Measurements from ENCODE around the gene PLEKHJ1. TPM values are rescaled to one million over a fixed set of nuclear protein-coding genes. Genes with fewer than 3 reads are reported as not detected.

PLEKHJ1 gene
- total and polyA plus RNA-seq, 2 experiments from 2014 or later = 255 to 342 TPM

GRCh38 chr19:2188708-2189385 is 47.3 kb downstream of the PLEKHJ1 start:
- H3K4me1 ChIP-seq (ENCODE audit: low read depth) = peaks cover 56% of the 10 kb centered on the region
- H3K4me3 ChIP-seq = no peak overlapping the region
- no peak for DNase-seq (ENCODE audit: low read depth in 1 of 2, low spot score in 1 of 2)
- no peaks in the 10 kb centered on the region for H3K27me3 ChIP-seq
- no peaks in the 10 kb centered on the region for H3K9me3 ChIP-seq (ENCODE audit: low read depth)
- H3K36me3 ChIP-seq = peaks cover 2% of the 10 kb centered on the region
- TF ChIP-seq, protein P1, sequence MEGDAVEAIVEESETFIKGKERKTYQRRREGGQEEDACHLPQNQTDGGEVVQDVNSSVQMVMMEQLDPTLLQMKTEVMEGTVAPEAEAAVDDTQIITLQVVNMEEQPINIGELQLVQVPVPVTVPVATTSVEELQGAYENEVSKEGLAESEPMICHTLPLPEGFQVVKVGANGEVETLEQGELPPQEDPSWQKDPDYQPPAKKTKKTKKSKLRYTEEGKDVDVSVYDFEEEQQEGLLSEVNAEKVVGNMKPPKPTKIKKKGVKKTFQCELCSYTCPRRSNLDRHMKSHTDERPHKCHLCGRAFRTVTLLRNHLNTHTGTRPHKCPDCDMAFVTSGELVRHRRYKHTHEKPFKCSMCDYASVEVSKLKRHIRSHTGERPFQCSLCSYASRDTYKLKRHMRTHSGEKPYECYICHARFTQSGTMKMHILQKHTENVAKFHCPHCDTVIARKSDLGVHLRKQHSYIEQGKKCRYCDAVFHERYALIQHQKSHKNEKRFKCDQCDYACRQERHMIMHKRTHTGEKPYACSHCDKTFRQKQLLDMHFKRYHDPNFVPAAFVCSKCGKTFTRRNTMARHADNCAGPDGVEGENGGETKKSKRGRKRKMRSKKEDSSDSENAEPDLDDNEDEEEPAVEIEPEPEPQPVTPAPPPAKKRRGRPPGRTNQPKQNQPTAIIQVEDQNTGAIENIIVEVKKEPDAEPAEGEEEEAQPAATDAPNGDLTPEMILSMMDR (IDR thresholded peaks at IDR 0.05; ENCODE audit: low read depth, low read length) = no peak
- H3K27ac ChIP-seq = peak overlapping the region; percentile 38

- Histone ChIP-seq H3K27me3 (no peaks in the 10 kb centered on the region), H3K9me3 (ENCODE audit: low read depth) (no peaks in the 10 kb centered on the region), H3K36me3 (peaks cover 2% of the 10 kb centered on the region), H3K4me1 (ENCODE audit: low read depth) (peaks cover 60% of the 10 kb centered on the region), H3K4me3 (no peak overlapping the region), H3K27ac (peak overlapping the region; percentile 95)
- TF ChIP-seq, protein P1 (IDR thresholded peaks at IDR 0.05; ENCODE audit: low read depth, low read length) = no peak
- no peak for DNase-seq (ENCODE audit: low read depth in 1 of 2, low spot score in 1 of 2)
Observed at GRCh38 chr19:2187159-2187558, 49.0 kb downstream of the PLEKHJ1 start.

- TF ChIP-seq, protein P1 (IDR thresholded peaks at IDR 0.05; ENCODE audit: low read depth, low read length) = no peak
- no peaks in the 10 kb centered on the region for H3K36me3 ChIP-seq
- no peaks in the 10 kb centered on the region for H3K27me3 ChIP-seq
- peaks cover 68% of the 10 kb centered on the region for H3K4me1 ChIP-seq (ENCODE audit: low read depth)
- H3K4me3 ChIP-seq = no peak overlapping the region
- H3K27ac ChIP-seq = peak overlapping the region; percentile 95
- no peaks in the 10 kb centered on the region for H3K9me3 ChIP-seq (ENCODE audit: low read depth)
- peak; percentile 77 to 98 for DNase-seq (ENCODE audit: low read depth in 1 of 2, low spot score in 1 of 2)
Observed at GRCh38 chr19:2186071-2186846, 49.9 kb downstream of the PLEKHJ1 start.

DNA sequence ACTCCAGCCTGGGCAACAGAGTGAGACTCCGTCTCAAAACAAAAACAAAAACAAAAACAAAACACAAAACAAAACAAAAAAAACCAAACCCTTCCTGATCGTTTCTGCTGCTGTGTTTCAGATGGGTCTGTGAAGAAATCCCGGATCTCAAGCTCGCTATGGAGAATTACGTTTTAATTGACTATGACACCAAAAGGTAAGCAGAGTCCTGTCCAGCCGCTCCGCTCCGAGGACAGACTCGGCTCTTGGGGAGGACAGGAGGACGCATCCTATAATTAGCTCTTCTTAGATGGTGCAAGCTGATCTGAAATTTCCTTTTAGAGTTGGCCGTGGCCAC is 50.4 kb downstream of the PLEKHJ1 start:
- TF ChIP-seq, protein P1 (IDR thresholded peaks at IDR 0.05; ENCODE audit: low read depth, low read length) = no peak
- Histone ChIP-seq H3K4me3 (no peak overlapping the region), H3K27ac (peak overlapping the region; percentile 95), H3K36me3 (no peaks in the 10 kb centered on the region), H3K27me3 (no peaks in the 10 kb centered on the region), H3K4me1 (ENCODE audit: low read depth) (peaks cover 72% of the 10 kb centered on the region), H3K9me3 (ENCODE audit: low read depth) (no peaks in the 10 kb centered on the region)
- DNase-seq (ENCODE audit: low read depth in 1 of 2, low spot score in 1 of 2) = no peak

- Histone ChIP-seq H3K27me3 (no peaks in the 10 kb centered on the region), H3K27ac (peak overlapping the region; percentile 95), H3K4me3 (no peak overlapping the region), H3K9me3 (ENCODE audit: low read depth) (no peaks in the 10 kb centered on the region), H3K36me3 (no peaks in the 10 kb centered on the region), H3K4me1 (ENCODE audit: low read depth) (peaks cover 65% of the 10 kb centered on the region)
- no peak for DNase-seq (ENCODE audit: low read depth in 1 of 2, low spot score in 1 of 2)
- TF ChIP-seq, protein P1 (IDR thresholded peaks at IDR 0.05; ENCODE audit: low read depth, low read length) = no peak
Observed at GRCh38 chr19:2184422-2184975, 51.6 kb downstream of the PLEKHJ1 start.

Other genes with a start within 250 kb of the PLEKHJ1 start
- gene BTBD2, start 220.6 kb downstream of the PLEKHJ1 start, total RNA-seq = 133 and 155 TPM in 2 replicates
- 126 and 149 TPM in 2 replicates for gene BTBD2, start 220.6 kb downstream of the PLEKHJ1 start, polyA plus RNA-seq
- 72.5 and 76.6 TPM in 2 replicates for gene MKNK2, start 185.1 kb downstream of the PLEKHJ1 start, total RNA-seq
- gene MKNK2, start 185.1 kb downstream of the PLEKHJ1 start, polyA plus RNA-seq = 72.8 and 87.2 TPM in 2 replicates
- gene MOB3A, start 140.0 kb downstream of the PLEKHJ1 start, total RNA-seq = 15.1 and 17.4 TPM in 2 replicates
- gene MOB3A, start 140.0 kb downstream of the PLEKHJ1 start, polyA plus RNA-seq = 21.6 and 22.0 TPM in 2 replicates
- 10.5 and 11.6 TPM in 2 replicates for gene IZUMO4, start 139.4 kb downstream of the PLEKHJ1 start, total RNA-seq
- 2.6 and 4.9 TPM in 2 replicates for gene IZUMO4, start 139.4 kb downstream of the PLEKHJ1 start, polyA plus RNA-seq
- gene AP3D1, start 84.8 kb downstream of the PLEKHJ1 start, total RNA-seq = 118 and 125 TPM in 2 replicates
- gene AP3D1, start 84.8 kb downstream of the PLEKHJ1 start, polyA plus RNA-seq = 112 and 115 TPM in 2 replicates
- gene DOT1L, start 72.4 kb downstream of the PLEKHJ1 start, total RNA-seq = 25.3 and 53.8 TPM in 2 replicates
- gene DOT1L, start 72.4 kb downstream of the PLEKHJ1 start, polyA plus RNA-seq = 15.6 and 19.1 TPM in 2 replicates
- gene SF3A2, start 495 bp upstream of the PLEKHJ1 start, total RNA-seq = 60.6 and 66.9 TPM in 2 replicates
- 110 and 111 TPM in 2 replicates for gene SF3A2, start 495 bp upstream of the PLEKHJ1 start, polyA plus RNA-seq
- 24.1 and 45.6 TPM in 2 replicates for gene AMH, start 13.0 kb upstream of the PLEKHJ1 start, total RNA-seq
- 23.2 and 71.4 TPM in 2 replicates for gene AMH, start 13.0 kb upstream of the PLEKHJ1 start, polyA plus RNA-seq
- 1.9 and 5.4 TPM in 2 replicates for gene JSRP1, start 20.1 kb upstream of the PLEKHJ1 start, total RNA-seq
- 0.79 and 4.2 TPM in 2 replicates for gene JSRP1, start 20.1 kb upstream of the PLEKHJ1 start, polyA plus RNA-seq
- gene PEAK3, start 45.8 kb upstream of the PLEKHJ1 start, total RNA-seq = 0.48 TPM in 1 of 2 replicates, not detected in the other
- gene PEAK3, start 45.8 kb upstream of the PLEKHJ1 start, polyA plus RNA-seq = 0.06 and 0.51 TPM in 2 replicates
- 2.1 and 3.1 TPM in 2 replicates for gene LINGO3, start 71.8 kb upstream of the PLEKHJ1 start, total RNA-seq
- 0.23 and 1.4 TPM in 2 replicates for gene LINGO3, start 71.8 kb upstream of the PLEKHJ1 start, polyA plus RNA-seq
- gene LSM7, start 92.3 kb upstream of the PLEKHJ1 start, total RNA-seq = 231 and 424 TPM in 2 replicates
- 157 and 176 TPM in 2 replicates for gene LSM7, start 92.3 kb upstream of the PLEKHJ1 start, polyA plus RNA-seq
- gene SPPL2B, start 92.4 kb upstream of the PLEKHJ1 start, total RNA-seq = 95.3 and 132 TPM in 2 replicates
- gene SPPL2B, start 92.4 kb upstream of the PLEKHJ1 start, polyA plus RNA-seq = 90.4 and 90.9 TPM in 2 replicates
- gene TMPRSS9, start 123.9 kb upstream of the PLEKHJ1 start, total RNA-seq = not detected in 2 replicates
- not detected in 2 replicates for gene TMPRSS9, start 123.9 kb upstream of the PLEKHJ1 start, polyA plus RNA-seq
- 76.7 and 93.0 TPM in 2 replicates for gene TIMM13, start 191.3 kb upstream of the PLEKHJ1 start, total RNA-seq
- gene TIMM13, start 191.3 kb upstream of the PLEKHJ1 start, polyA plus RNA-seq = 287 and 292 TPM in 2 replicates
- 78.6 and 127 TPM in 2 replicates for gene LMNB2, start 220.6 kb upstream of the PLEKHJ1 start, total RNA-seq
- 42.5 and 66.9 TPM in 2 replicates for gene LMNB2, start 220.6 kb upstream of the PLEKHJ1 start, polyA plus RNA-seq
- 44.8 and 75.2 TPM in 2 replicates for gene GADD45B, start 239.8 kb upstream of the PLEKHJ1 start, total RNA-seq
- gene GADD45B, start 239.8 kb upstream of the PLEKHJ1 start, polyA plus RNA-seq = 30.5 and 66.4 TPM in 2 replicates